T-helper 2 cell treated with Interferon-gamma antibody and Interleukin-4, amounts not matched to agents 100 ng/mL and 5 ng/mL, for 36 hours (primary cell): Measurements from ENCODE around the gene TOM1L2. TPM values are rescaled to one million over a fixed set of nuclear protein-coding genes. Genes with fewer than 3 reads are reported as not detected.
"Not testable (repeated sequence)": the region's sequence is repeated elsewhere in the genome, so short reads cannot be mapped to it uniquely, and the experiment has no call there.

Source experiments
- intact Hi-C: fragments of 100-400 bp; cut with micrococcal nuclease; formaldehyde crosslinking; loops from one replicate; pipeline ENCODE4 v1.15.1; 2023
- total RNA-seq: library from RNA; stranded (reverse); gene quantifications from 2 replicates; pipeline ENCODE4 v1.2.3, GENCODE V29; 2022

The TOM1L2 gene
- total RNA-seq, 1 donor from 2014 or later = 27.9 TPM

- intact Hi-C loops = no loop called here
Observed at GRCh38 chr17:17944743-17945142, 27.5 kb downstream of the TOM1L2 start.

GRCh38 chr17:17944242-17944641 lies 28.0 kb downstream of the TOM1L2 start:
- intact Hi-C loops = no loop called here

GRCh38 chr17:17943281-17943984 lies 28.8 kb downstream of the TOM1L2 start:
- intact Hi-C loops = no loop called here

GRCh38 chr17:17942846-17943245 lies 29.4 kb downstream of the TOM1L2 start:
- intact Hi-C loops = no loop called here

- intact Hi-C loops = no loop called here
Observed at GRCh38 chr17:17941015-17941414, 31.2 kb downstream of the TOM1L2 start.

GRCh38 chr17:17940441-17940911 lies 31.7 kb downstream of the TOM1L2 start:
- intact Hi-C loops = no loop called here

- intact Hi-C loops = not testable (repeated sequence)
Observed at GRCh38 chr17:17939941-17940340, 32.3 kb downstream of the TOM1L2 start.

- intact Hi-C loops = no loop called here
Observed at GRCh38 chr17:17938388-17939107, 33.7 kb downstream of the TOM1L2 start.

GRCh38 chr17:17937958-17938357 lies 34.2 kb downstream of the TOM1L2 start:
- intact Hi-C loops = no loop called here

GRCh38 chr17:17937201-17937853 lies 34.9 kb downstream of the TOM1L2 start:
- intact Hi-C loops = no loop called here

GRCh38 chr17:17935321-17936271 lies 36.6 kb downstream of the TOM1L2 start:
- intact Hi-C loops = no loop called here

- intact Hi-C loops = no loop called here
Observed at GRCh38 chr17:17934806-17935205, 37.4 kb downstream of the TOM1L2 start.

GRCh38 chr17:17934214-17934613 lies 38.0 kb downstream of the TOM1L2 start:
- intact Hi-C loops = no loop called here

- intact Hi-C loops = no loop called here
Observed at GRCh38 chr17:17933775-17934174, 38.4 kb downstream of the TOM1L2 start.

- intact Hi-C loops = no loop called here
Observed at GRCh38 chr17:17931159-17931558, 41.0 kb downstream of the TOM1L2 start.

- intact Hi-C loops = no loop called here
Observed at GRCh38 chr17:17930674-17931073, 41.5 kb downstream of the TOM1L2 start.

GRCh38 chr17:17929655-17930380 lies 42.4 kb downstream of the TOM1L2 start:
- intact Hi-C loops = no loop called here

- intact Hi-C loops = no loop called here
Observed at GRCh38 chr17:17928398-17929287, 43.6 kb downstream of the TOM1L2 start.

- intact Hi-C loops = no loop called here
Observed at GRCh38 chr17:17926840-17927449, 45.3 kb downstream of the TOM1L2 start.
